GM12865 (cell line): ENCODE measurements around the gene AHNAK.

ENCODE experiments used
- DNase-seq: peaks from one replicate; pipeline ENCODE4 v3.0.0; 2010; ENCODE audit warnings: low read depth
- H3K4me3 ChIP-seq: 2 replicates; pipeline ENCODE4 v1.5.1; 2011; ENCODE audit warnings: mild to moderate bottlenecking, low read depth, low read length, control low read depth
- CTCF ChIP-seq: IDR thresholded peaks from 2 replicates; pipeline ENCODE4 v1.5.1; 2011; ENCODE audit warnings: low read length, control low read depth, low read depth, inconsistent platforms; ENCODE audit not compliant: insufficient read depth; ENCODE audit errors: missing control alignments

The AHNAK gene

GRCh38 chr11:62413060-62413696, 133.4 kb downstream of the AHNAK start:
- no peak for DNase-seq
- H3K4me3 ChIP-seq, result no peak overlapping the region
- no peak for TF ChIP-seq CTCF

GRCh38 chr11:62411524-62411923, 135.1 kb downstream of the AHNAK start:
- TF ChIP-seq CTCF, result no peak
- no peak for DNase-seq
- H3K4me3 ChIP-seq, result no peak overlapping the region

- DNase-seq, result no peak
- no peak for TF ChIP-seq CTCF
- H3K4me3 ChIP-seq, result no peak overlapping the region
These were observed 135.6 kb downstream of the AHNAK start for GRCh38 chr11:62410972-62411371.

- DNase-seq, result no peak
- no peak overlapping the region for H3K4me3 ChIP-seq
- TF ChIP-seq CTCF, result no peak
These were observed 136.8 kb downstream of the AHNAK start for GRCh38 chr11:62409831-62410230.

GRCh38 chr11:62406034-62406433, 140.6 kb downstream of the AHNAK start:
- TF ChIP-seq CTCF, result no peak
- no peak overlapping the region for H3K4me3 ChIP-seq
- DNase-seq, result no peak

- no peak overlapping the region for H3K4me3 ChIP-seq
- no peak for TF ChIP-seq CTCF
- no peak for DNase-seq
These were observed 141.7 kb downstream of the AHNAK start for GRCh38 chr11:62404901-62405300.

GRCh38 chr11:62404435-62404834, 142.2 kb downstream of the AHNAK start:
- H3K4me3 ChIP-seq, result no peak overlapping the region
- no peak for TF ChIP-seq CTCF
- no peak for DNase-seq
